Measurements from ENCODE around the gene LIN28B.

LIN28B gene

DNA sequence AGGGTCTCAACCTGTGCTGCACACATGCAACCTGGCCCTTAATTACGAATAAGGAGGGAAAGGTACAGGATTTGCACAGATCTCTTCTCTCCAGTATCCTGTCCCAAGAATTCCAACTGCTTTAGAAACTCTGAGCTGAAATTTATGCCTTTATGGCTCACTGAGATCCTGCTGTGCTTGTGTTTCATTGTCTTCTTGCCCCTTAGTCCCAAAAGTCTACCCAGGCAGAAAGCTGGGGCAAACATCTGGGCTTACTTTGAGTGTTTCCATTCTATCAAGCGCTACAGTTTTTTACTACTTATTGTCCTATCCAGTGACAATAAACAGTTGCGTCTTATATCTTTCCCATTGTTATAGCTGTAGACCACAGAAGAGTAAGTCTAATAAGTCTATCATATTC lies 99.7 kb downstream of the LIN28B start:
- TF ChIP-seq, protein P1, sequence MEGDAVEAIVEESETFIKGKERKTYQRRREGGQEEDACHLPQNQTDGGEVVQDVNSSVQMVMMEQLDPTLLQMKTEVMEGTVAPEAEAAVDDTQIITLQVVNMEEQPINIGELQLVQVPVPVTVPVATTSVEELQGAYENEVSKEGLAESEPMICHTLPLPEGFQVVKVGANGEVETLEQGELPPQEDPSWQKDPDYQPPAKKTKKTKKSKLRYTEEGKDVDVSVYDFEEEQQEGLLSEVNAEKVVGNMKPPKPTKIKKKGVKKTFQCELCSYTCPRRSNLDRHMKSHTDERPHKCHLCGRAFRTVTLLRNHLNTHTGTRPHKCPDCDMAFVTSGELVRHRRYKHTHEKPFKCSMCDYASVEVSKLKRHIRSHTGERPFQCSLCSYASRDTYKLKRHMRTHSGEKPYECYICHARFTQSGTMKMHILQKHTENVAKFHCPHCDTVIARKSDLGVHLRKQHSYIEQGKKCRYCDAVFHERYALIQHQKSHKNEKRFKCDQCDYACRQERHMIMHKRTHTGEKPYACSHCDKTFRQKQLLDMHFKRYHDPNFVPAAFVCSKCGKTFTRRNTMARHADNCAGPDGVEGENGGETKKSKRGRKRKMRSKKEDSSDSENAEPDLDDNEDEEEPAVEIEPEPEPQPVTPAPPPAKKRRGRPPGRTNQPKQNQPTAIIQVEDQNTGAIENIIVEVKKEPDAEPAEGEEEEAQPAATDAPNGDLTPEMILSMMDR (conservative IDR thresholded peaks at IDR 0.05; ENCODE audit: low read depth, low read length): no peak
- Histone ChIP-seq H3K4me3 (IDR thresholded peaks at IDR 0.05; ENCODE audit: insufficient read depth, low read depth, low read length) (no peak overlapping the region), H2AFZ (ENCODE audit: low read depth) (no peak overlapping the region), H3K4me1 (ENCODE audit: low read depth, poor library complexity, severe bottlenecking) (no peaks in the 10 kb centered on the region), H3K27ac (no peak overlapping the region), H4K20me1 (ENCODE audit: insufficient read depth) (no peaks in the 10 kb centered on the region), H3K9ac (no peak overlapping the region), H3K27me3 (ENCODE audit: insufficient read depth, low read depth) (no peaks in the 10 kb centered on the region), H3K4me2 (no peak overlapping the region), H3K36me3 (ENCODE audit: insufficient read depth) (no peaks in the 10 kb centered on the region), H3K79me2 (ENCODE audit: insufficient read depth, low read depth) (no peaks in the 10 kb centered on the region)

DNA sequence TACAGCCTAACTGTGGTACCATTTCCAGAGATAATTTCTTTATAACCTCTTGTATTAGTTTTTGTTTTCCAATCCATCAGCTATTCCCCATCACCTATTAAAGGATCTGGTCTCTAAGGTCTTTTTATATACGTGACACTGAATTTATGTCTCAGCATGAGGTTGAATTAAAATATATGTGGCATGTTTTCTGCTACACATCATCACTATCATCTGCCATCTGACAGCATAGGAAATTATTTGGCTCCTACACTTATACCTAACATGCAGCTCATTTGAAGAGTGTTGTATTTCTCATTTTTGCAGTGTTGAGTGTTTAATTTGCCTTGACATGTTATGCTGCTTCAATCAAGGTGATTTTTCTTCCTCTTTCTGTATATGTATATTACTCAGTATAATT lies 100.3 kb downstream of the LIN28B start:
- Histone ChIP-seq H3K79me2 (ENCODE audit: insufficient read depth, low read depth) (no peaks in the 10 kb centered on the region), H3K9ac (no peak overlapping the region), H3K4me3 (IDR thresholded peaks at IDR 0.05; ENCODE audit: insufficient read depth, low read depth, low read length) (no peak overlapping the region), H3K36me3 (ENCODE audit: insufficient read depth) (no peaks in the 10 kb centered on the region), H4K20me1 (ENCODE audit: insufficient read depth) (no peaks in the 10 kb centered on the region), H3K27me3 (ENCODE audit: insufficient read depth, low read depth) (no peaks in the 10 kb centered on the region), H2AFZ (ENCODE audit: low read depth) (no peak overlapping the region), H3K4me2 (no peak overlapping the region), H3K27ac (no peak overlapping the region), H3K4me1 (ENCODE audit: low read depth, poor library complexity, severe bottlenecking) (no peaks in the 10 kb centered on the region)
- TF ChIP-seq, protein P1 (conservative IDR thresholded peaks at IDR 0.05; ENCODE audit: low read depth, low read length): no peak

DNA sequence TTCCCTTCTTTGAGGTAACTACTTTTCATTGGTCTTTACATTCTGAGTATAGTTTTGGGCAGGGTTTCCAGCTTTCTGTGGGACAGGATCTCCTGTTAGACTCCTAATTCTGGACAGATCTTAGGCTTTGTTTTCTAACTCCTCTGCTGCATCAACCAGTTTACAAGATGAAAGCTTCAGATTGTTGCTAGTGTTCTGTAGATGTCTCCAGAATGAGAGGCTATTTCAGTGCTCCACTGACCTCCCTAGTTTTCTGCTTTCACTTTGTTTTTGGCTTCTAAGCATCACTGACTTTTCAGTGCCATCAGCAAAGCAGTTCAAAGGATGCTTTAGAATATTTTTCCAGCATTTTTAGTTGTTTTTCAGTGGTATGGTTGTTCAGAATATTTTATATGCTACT lies 101.4 kb downstream of the LIN28B start:
- Histone ChIP-seq H3K4me3 (IDR thresholded peaks at IDR 0.05; ENCODE audit: insufficient read depth, low read depth, low read length) (no peak overlapping the region), H3K9ac (no peak overlapping the region), H3K27ac (no peak overlapping the region), H2AFZ (ENCODE audit: low read depth) (no peak overlapping the region), H4K20me1 (ENCODE audit: insufficient read depth) (no peaks in the 10 kb centered on the region), H3K4me1 (ENCODE audit: low read depth, poor library complexity, severe bottlenecking) (no peaks in the 10 kb centered on the region), H3K79me2 (ENCODE audit: insufficient read depth, low read depth) (no peaks in the 10 kb centered on the region), H3K36me3 (ENCODE audit: insufficient read depth) (no peaks in the 10 kb centered on the region), H3K27me3 (ENCODE audit: insufficient read depth, low read depth) (no peaks in the 10 kb centered on the region), H3K4me2 (no peak overlapping the region)
- TF ChIP-seq, protein P1 (conservative IDR thresholded peaks at IDR 0.05; ENCODE audit: low read depth, low read length): no peak

DNA sequence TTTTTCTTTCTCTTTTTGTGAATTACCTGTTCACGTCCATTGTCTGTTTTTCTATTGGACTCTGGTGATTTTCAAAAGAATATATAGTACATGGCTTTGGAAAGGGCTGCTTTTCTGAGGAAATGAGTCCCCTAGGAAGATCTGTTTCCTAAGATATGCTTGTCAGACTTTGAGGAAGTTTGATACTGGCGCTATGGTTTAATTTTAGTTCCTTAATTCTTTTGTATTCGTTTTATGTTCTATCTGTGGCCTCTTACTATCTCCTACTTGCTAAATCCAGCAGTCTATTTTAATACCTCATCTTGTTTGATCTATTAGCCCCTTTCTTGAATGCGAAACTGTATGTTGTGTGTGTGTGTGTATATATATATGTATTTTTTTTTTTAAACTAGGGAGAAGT lies 101.9 kb downstream of the LIN28B start:
- no peak overlapping the region for H3K4me3 ChIP-seq (IDR thresholded peaks at IDR 0.05; ENCODE audit: insufficient read depth, low read depth, low read length)
- TF ChIP-seq, protein P1 (conservative IDR thresholded peaks at IDR 0.05; ENCODE audit: low read depth, low read length): no peak
- no peaks in the 10 kb centered on the region for H3K36me3 ChIP-seq (ENCODE audit: insufficient read depth)
- H3K4me2 ChIP-seq: no peak overlapping the region
- H3K79me2 ChIP-seq (ENCODE audit: insufficient read depth, low read depth): no peaks in the 10 kb centered on the region
- no peaks in the 10 kb centered on the region for H3K27me3 ChIP-seq (ENCODE audit: insufficient read depth, low read depth)
- no peaks in the 10 kb centered on the region for H3K4me1 ChIP-seq (ENCODE audit: low read depth, poor library complexity, severe bottlenecking)
- H3K27ac ChIP-seq: no peak overlapping the region
- no peak overlapping the region for H2AFZ ChIP-seq (ENCODE audit: low read depth)
- H4K20me1 ChIP-seq (ENCODE audit: insufficient read depth): no peaks in the 10 kb centered on the region
- no peak overlapping the region for H3K9ac ChIP-seq

DNA sequence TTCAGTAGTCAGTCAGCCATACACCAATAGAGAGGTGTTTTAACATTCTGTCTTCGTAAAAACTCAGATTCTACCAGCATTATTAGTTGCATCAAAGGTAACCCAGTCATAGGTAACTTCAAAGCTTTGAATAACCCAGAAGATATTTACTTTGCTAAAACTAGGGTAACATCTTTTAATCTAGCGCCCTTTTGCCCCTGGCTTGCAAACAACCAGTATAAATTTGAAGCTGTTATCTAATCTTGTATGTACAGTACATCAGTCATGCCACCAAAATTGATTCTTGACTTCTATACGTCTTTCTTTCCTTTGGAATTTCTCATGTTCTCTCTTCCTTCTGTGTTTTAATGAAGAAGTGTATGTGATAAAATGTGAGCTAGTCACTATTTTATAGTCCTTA lies 109.3 kb downstream of the LIN28B start:
- H3K4me3 ChIP-seq (IDR thresholded peaks at IDR 0.05; ENCODE audit: insufficient read depth, low read depth, low read length): no peak overlapping the region
- H3K4me2 ChIP-seq: no peak overlapping the region
- TF ChIP-seq, protein P1 (conservative IDR thresholded peaks at IDR 0.05; ENCODE audit: low read depth, low read length): no peak
- no peak overlapping the region for H3K9ac ChIP-seq
- no peaks in the 10 kb centered on the region for H3K27me3 ChIP-seq (ENCODE audit: insufficient read depth, low read depth)
- H3K79me2 ChIP-seq (ENCODE audit: insufficient read depth, low read depth): no peaks in the 10 kb centered on the region
- H2AFZ ChIP-seq (ENCODE audit: low read depth): no peak overlapping the region
- no peaks in the 10 kb centered on the region for H3K36me3 ChIP-seq (ENCODE audit: insufficient read depth)
- H3K4me1 ChIP-seq (ENCODE audit: low read depth, poor library complexity, severe bottlenecking): no peaks in the 10 kb centered on the region
- H3K27ac ChIP-seq: no peak overlapping the region
- no peaks in the 10 kb centered on the region for H4K20me1 ChIP-seq (ENCODE audit: insufficient read depth)

Data from KMS-11 (cell line).